HepG2 (cell line): ENCODE data around the gene MYORG. TPM values are rescaled to one million over a fixed set of nuclear protein-coding genes. Genes with fewer than 3 reads are reported as not detected.
A peak's percentile ranks its signal among the peaks of the same experiment; 100 is the strongest.

Experiments used
- ATF2 ChIP-seq: sonication (generic); formaldehyde crosslinking; IDR thresholded peaks from 2 replicates; pipeline ENCODE4 v1.4.0; 2020; ENCODE audit warnings: missing genetic modification reagents
- BCLAF1 ChIP-seq: fragments of 450-650 bp; IDR thresholded peaks from 2 replicates; pipeline ENCODE4 v1.6.1; 2017; ENCODE audit warnings: mild to moderate bottlenecking
- FOXA1 ChIP-seq, 2 experiments: fragments of 450-650 bp in 1 of 2; sonication (generic) in 1 of 2; formaldehyde crosslinking in 1 of 2; IDR thresholded peaks; 2 replicates each; pipeline versions ENCODE4 v1.4.0 to v1.6.1; 2016 to 2020; ENCODE audit warnings: missing genetic modification reagents in 1 of 2
- GATAD2A ChIP-seq: IDR thresholded peaks from 2 replicates; pipeline ENCODE4 v1.6.1; 2016
- GLMP ChIP-seq: sonication (generic); formaldehyde crosslinking; IDR thresholded peaks from 2 replicates; pipeline ENCODE4 v1.9.0; 2021; ENCODE audit warnings: missing genetic modification reagents, mild to moderate bottlenecking, borderline replicate concordance
- HMGXB4 ChIP-seq, 2 experiments: sonication (generic) in 1 of 2; formaldehyde crosslinking in 1 of 2; IDR thresholded peaks; 2 replicates each; pipeline versions ENCODE4 v1.4.0 to v1.6.1; 2018 to 2020; ENCODE audit warnings: missing genetic modification reagents in 2 of 2, borderline replicate concordance in 1 of 2, low read depth in 1 of 2, mild to moderate bottlenecking in 1 of 2, missing biosample characterization in 1 of 2
- KDM3A ChIP-seq: IDR thresholded peaks from 2 replicates; pipeline ENCODE4 v1.6.1; 2018; ENCODE audit warnings: low read depth, missing compliant biosample characterization
- TBP ChIP-seq: sonication (generic); formaldehyde crosslinking; IDR thresholded peaks from 2 replicates; pipeline ENCODE4 v1.5.0; 2020; ENCODE audit warnings: missing genetic modification reagents
- TGIF2 ChIP-seq: IDR thresholded peaks from 2 replicates; pipeline ENCODE4 v1.6.1; 2016; ENCODE audit warnings: control low read depth, missing compliant biosample characterization
- USF2 ChIP-seq, 2 experiments: sonication (generic) in 1 of 2; formaldehyde crosslinking in 1 of 2; IDR thresholded peaks; 2 replicates each; pipeline versions ENCODE4 v1.5.1 to v1.6.1; 2011 to 2020; ENCODE audit warnings: borderline replicate concordance in 1 of 2, low read depth in 1 of 2, low read length in 1 of 2, mild to moderate bottlenecking in 1 of 2, missing genetic modification reagents in 1 of 2, moderate library complexity in 1 of 2
- ZBTB14 ChIP-seq: sonication (generic); formaldehyde crosslinking; IDR thresholded peaks from 2 replicates; pipeline ENCODE4 v1.4.0; 2020; ENCODE audit warnings: missing genetic modification reagents
- ZFP91 ChIP-seq: sonication (generic); formaldehyde crosslinking; IDR thresholded peaks from 2 replicates; pipeline ENCODE4 v1.9.0; 2022; ENCODE audit warnings: missing genetic modification reagents, mild to moderate bottlenecking, borderline replicate concordance
- ZNF138 ChIP-seq: sonication (generic); formaldehyde crosslinking; IDR thresholded peaks from 2 replicates; pipeline ENCODE4 v1.5.0; 2020; ENCODE audit warnings: mild to moderate bottlenecking, low read depth, missing genetic modification reagents
- ZNF746 ChIP-seq: sonication (generic); formaldehyde crosslinking; IDR thresholded peaks from 2 replicates; pipeline ENCODE4 v1.8.0; 2022; ENCODE audit warnings: mild to moderate bottlenecking, missing genetic modification reagents
- polyA plus RNA-seq, 8 experiments: library from polyadenylated mRNA; depleted of rRNA in 3 of 8; stranded (reverse) in 7 of 8; unstranded in 1 of 8; fragments of >200 nt; fragmentation: Illumina TruSeq in 4 of 8; extraction: Trizol in 4 of 8; gene quantifications; 2 replicates each; pipeline versions ENCODE4 v1.2.1 to v1.2.3, GENCODE V29; 2011 to 2016; ENCODE audit warnings: low read depth in 4 of 8, missing spikeins in 1 of 8, mixed read lengths in 1 of 8; ENCODE audit not compliant: insufficient read depth in 1 of 8
- total RNA-seq, 5 experiments: library from RNA; depleted of rRNA; stranded (reverse); fragments of >200 nt; fragmentation: Illumina TruSeq; extraction: Trizol; gene quantifications; 2 replicates each; pipeline ENCODE4 v1.2.3, GENCODE V29; 2016; ENCODE audit warnings: low read depth in 1 of 5

Gene MYORG
- total and polyA plus RNA-seq, 2 of the 13 experiments (the other 11 are each of a cell fraction or from before 2014, with no cell fraction given) = 11.1 to 22.4 TPM

- TF ChIP-seq HMGXB4 (CRISPR knock-in tag; IDR thresholded peaks at IDR 0.05; ENCODE audit: borderline replicate concordance in 1 of 2, low read depth in 1 of 2) (peak in 1 of 2 experiments; percentile 44; a peak in 1 of 4 replicates), KDM3A (CRISPR knock-in tag) (peak; percentile 70), GATAD2A (CRISPR knock-in tag) (peak; percentile 45; the same call in 1 of the 2 replicates), ZNF746 (CRISPR knock-in tag) (no peak), ZBTB14 (no peak), USF2 (IDR thresholded peaks at IDR 0.05; ENCODE audit: low read depth, low read length) (no peak), USF2 (CRISPR knock-in tag; IDR thresholded peaks at IDR 0.05; ENCODE audit: borderline replicate concordance) (no peak), ZNF138 (CRISPR knock-in tag) (no peak), ZFP91 (CRISPR knock-in tag) (peak; percentile 65), GLMP (CRISPR knock-in tag) (no peak), BCLAF1 (no peak), TGIF2 (CRISPR knock-in tag) (peak; percentile 92), FOXA1 (IDR thresholded peaks at IDR 0.05) (no peak), FOXA1 (CRISPR knock-in tag; IDR thresholded peaks at IDR 0.05) (no peak), ATF2 (CRISPR knock-in tag) (0 out of 2 replicates have a peak, but pooled peaks have one; percentile 19), TBP (no peak)
These were observed at the start of gene MYORG (continued) for GRCh38 chr9:34376596-34377403.
